HEK293T (cell line): Measurements from ENCODE around the gene IFIT1.

Experiments used
- CTCF ChIA-PET: fragments of 350-600 bp; formaldehyde crosslinking; extraction: SDS; loops from one replicate; lab custom pipeline; 2021; ENCODE audit warnings: antibody characterized with exemption, inconsistent platforms; lab: Yijun Ruan, JAX
- POLR2A ChIA-PET: fragments of 350-600 bp; formaldehyde crosslinking; extraction: SDS; loops from one replicate; lab custom pipeline; 2020; ENCODE audit warnings: antibody characterized with exemption, inconsistent platforms; lab: Yijun Ruan, JAX
- DNase-seq: peaks from one replicate; pipeline ENCODE4 v3.0.0; 2012; ENCODE audit warnings: mixed read lengths; ENCODE audit errors: extremely low spot score
- ARNT ChIP-seq: fragments of 450-650 bp; IDR thresholded peaks from 2 replicates; pipeline ENCODE4 v1.6.1; 2017; ENCODE audit warnings: mild to moderate bottlenecking
- BHLHE40 ChIP-seq: fragments of 450-650 bp; IDR thresholded peaks from 2 replicates; pipeline ENCODE4 v1.6.1; 2016; ENCODE audit warnings: mild to moderate bottlenecking, moderate library complexity, borderline replicate concordance
- CTBP1 ChIP-seq: fragments of 450-650 bp; IDR thresholded peaks from 2 replicates; pipeline ENCODE4 v1.6.1; 2016; ENCODE audit warnings: borderline replicate concordance
- ELF4 ChIP-seq: fragments of 450-650 bp; IDR thresholded peaks from 2 replicates; pipeline ENCODE4 v1.6.1; 2017; ENCODE audit warnings: antibody characterized with exemption
- FOXA1 ChIP-seq: fragments of 450-650 bp; IDR thresholded peaks from 2 replicates; pipeline ENCODE4 v1.6.1; 2016; ENCODE audit warnings: mild to moderate bottlenecking
- FOXK2 ChIP-seq: fragments of 450-650 bp; IDR thresholded peaks from 2 replicates; pipeline ENCODE4 v1.6.1; 2016; ENCODE audit warnings: mild to moderate bottlenecking
- FOXM1 ChIP-seq: fragments of 450-650 bp; IDR thresholded peaks from 2 replicates; pipeline ENCODE4 v1.6.1; 2017; ENCODE audit warnings: mild to moderate bottlenecking, borderline replicate concordance
- HDGF ChIP-seq: fragments of 450-650 bp; IDR thresholded peaks from 2 replicates; pipeline ENCODE4 v1.6.1; 2017; ENCODE audit warnings: antibody characterized with exemption, borderline replicate concordance
- L3MBTL2 ChIP-seq: fragments of 450-650 bp; conservative IDR thresholded peaks from 2 replicates; pipeline ENCODE4 v1.6.1; 2016; ENCODE audit warnings: mild to moderate bottlenecking
- LEF1 ChIP-seq: fragments of 450-650 bp; IDR thresholded peaks from 2 replicates; pipeline ENCODE4 v1.6.1; 2017; ENCODE audit warnings: mild to moderate bottlenecking, borderline replicate concordance
- NFRKB ChIP-seq: fragments of 450-650 bp; IDR thresholded peaks from 2 replicates; pipeline ENCODE4 v1.6.1; 2016; ENCODE audit warnings: mild to moderate bottlenecking, moderate library complexity
- PKNOX1 ChIP-seq: fragments of 450-650 bp; IDR thresholded peaks from 2 replicates; pipeline ENCODE4 v1.6.1; 2016
- SP1 ChIP-seq: fragments of 450-650 bp; IDR thresholded peaks from 2 replicates; pipeline ENCODE4 v1.6.1; 2017
- SUZ12 ChIP-seq: fragments of 450-650 bp; IDR thresholded peaks from 2 replicates; pipeline ENCODE4 v1.6.1; 2016; ENCODE audit warnings: mild to moderate bottlenecking
- TARDBP ChIP-seq: fragments of 450-650 bp; IDR thresholded peaks from 2 replicates; pipeline ENCODE4 v1.6.1; 2016
- ZNF384 ChIP-seq: fragments of 450-650 bp; IDR thresholded peaks from 2 replicates; pipeline ENCODE4 v1.6.1; 2016

Gene IFIT1

DNA sequence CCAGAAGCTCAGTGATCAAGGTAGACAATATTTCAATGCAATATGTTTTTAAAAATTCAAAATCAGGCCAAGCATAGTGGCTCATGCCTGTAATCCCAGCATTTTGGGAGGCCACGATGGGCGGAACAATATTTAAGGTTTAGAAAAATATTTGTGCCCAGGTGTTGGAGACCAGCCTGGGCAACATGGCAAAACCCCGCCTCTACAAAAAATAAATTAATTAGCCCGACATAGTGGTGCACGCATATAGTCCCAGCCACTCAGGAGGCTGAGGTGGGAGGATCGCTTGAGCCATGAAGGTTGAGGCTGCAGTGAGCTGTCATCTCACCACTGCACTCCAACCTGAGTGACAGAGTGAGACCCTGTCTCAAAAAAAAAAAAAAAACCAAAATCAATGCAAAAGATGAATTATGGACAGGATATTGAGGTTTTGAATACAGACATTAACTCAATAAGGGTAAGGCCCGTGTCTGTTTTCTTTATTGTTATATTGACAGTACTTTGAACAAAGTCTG, 21.0 kb downstream of the IFIT1 start:
- TF ChIP-seq ARNT = no peak
- no peak for TF ChIP-seq BHLHE40
- TF ChIP-seq LEF1 = no peak
- TF ChIP-seq FOXA1 = no peak
- no peak for TF ChIP-seq ZNF384
- TF ChIP-seq SUZ12 = no peak
- no peak for TF ChIP-seq NFRKB
- no peak for DNase-seq
- ChIA-PET CTCF (no interaction called here), POLR2A (interaction anchor here (1.0 to 2.0 kb wide), 4 partner anchors 11 to 231 kb away, joined by 3 to 8 read pairs (median 6); partner anchors contain the start of genes IFIT1 and LIPA)

DNA sequence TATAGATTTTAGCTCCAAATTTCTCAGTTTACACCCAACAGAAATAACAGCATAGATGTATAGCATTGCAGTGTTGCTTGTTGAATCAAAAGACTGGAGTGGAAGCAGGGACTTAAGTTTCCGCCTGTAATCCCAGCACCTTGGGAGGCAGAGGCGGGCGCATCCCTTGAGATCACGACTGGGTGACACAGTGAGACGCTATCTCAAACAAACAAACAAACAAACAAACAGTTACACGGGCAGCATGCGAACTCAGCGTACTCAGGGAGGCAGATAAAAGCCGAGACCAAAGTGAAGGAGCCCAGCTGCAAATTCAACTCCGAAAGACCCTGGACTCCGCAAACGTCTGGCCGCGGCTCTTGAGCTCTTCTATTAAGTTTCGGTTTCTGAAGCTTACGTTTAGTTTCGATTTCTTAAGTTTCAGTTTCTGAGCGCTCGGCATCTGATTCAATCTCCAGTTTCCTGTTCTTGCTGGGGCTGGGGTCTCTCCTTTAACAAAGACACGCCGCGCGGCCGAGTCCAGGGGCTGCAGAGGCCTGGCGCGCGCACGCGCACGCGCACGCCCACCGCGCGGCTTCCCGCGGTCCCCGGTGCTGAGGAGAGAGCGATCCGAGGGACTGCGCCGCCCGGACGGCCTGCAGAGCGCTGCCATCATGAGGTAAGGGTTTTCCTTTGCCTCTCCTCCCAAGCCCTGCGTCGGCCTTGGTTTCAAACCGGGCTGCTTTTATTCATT, 21.9 kb downstream of the IFIT1 start, which contains the start of gene IFIT5:
Gene IFIT5 (plus strand): TSS at position 423 of the 733 bp plus-strand sequence. CDS start 231 bp downstream, at position 654.
- DNase-seq = peak; percentile 75
- TF ChIP-seq FOXK2 (no peak), LEF1 (no peak), BHLHE40 (no peak), FOXA1 (no peak), PKNOX1 (no peak), CTBP1 (no peak; the same call in 1 of the 2 replicates), NFRKB (no peak), ARNT (no peak), SP1 (no peak), ELF4 (no peak), SUZ12 (no peak), ZNF384 (no peak), L3MBTL2 (no peak; the same call in 1 of the 2 replicates), FOXM1 (no peak), TARDBP (no peak), HDGF (no peak)
- CTCF ChIA-PET = no interaction called here
- POLR2A ChIA-PET = interaction anchor here (1.0 to 2.0 kb wide), 4 partner anchors 12 to 230 kb away, joined by 3 to 8 read pairs (median 6); partner anchors contain the start of genes IFIT1 and LIPA

GRCh38 chr10:89414879-89415821, 22.7 kb downstream of the IFIT1 start:
- DNase-seq = peak; percentile 43
- ChIA-PET CTCF (no interaction called here), POLR2A (interaction anchor here (1.3 to 2.0 kb wide), 4 partner anchors 23 to 229 kb away, joined by 3 to 8 read pairs (median 6); partner anchors contain the start of genes IFIT1 and LIPA)
- TF ChIP-seq BHLHE40 (no peak), SUZ12 (no peak), FOXK2 (no peak), L3MBTL2 (peak; percentile 52), LEF1 (no peak), SP1 (no peak), ELF4 (no peak)

GRCh38 chr10:89416465-89416864, 24.0 kb downstream of the IFIT1 start:
- POLR2A ChIA-PET = no interaction called here
- TF ChIP-seq BHLHE40 (no peak), FOXA1 (no peak), SUZ12 (no peak), ARNT (no peak), TARDBP (no peak), L3MBTL2 (no peak), HDGF (no peak), FOXK2 (no peak)
- DNase-seq = no peak
- CTCF ChIA-PET = no interaction called here

GRCh38 chr10:89419548-89419947, 27.1 kb downstream of the IFIT1 start:
- TF ChIP-seq BHLHE40 = no peak
- no peak for TF ChIP-seq ZNF384
- no peak for TF ChIP-seq PKNOX1
- no peak for TF ChIP-seq CTBP1
- TF ChIP-seq SP1 = no peak
- TF ChIP-seq NFRKB = no peak
- no peak for TF ChIP-seq FOXA1
- TF ChIP-seq HDGF = no peak
- ChIA-PET CTCF (interaction anchor here (1.0 to 1.3 kb wide), 2 partner anchors 117 to 202 kb away, joined by 4 read pairs; partner anchors contain the start of gene IFIT2), POLR2A (no interaction called here)
- peak; percentile 20 for DNase-seq

GRCh38 chr10:89421018-89421476, 28.6 kb downstream of the IFIT1 start:
- no peak for DNase-seq
- ChIA-PET CTCF (no interaction called here), POLR2A (no interaction called here)
- TF ChIP-seq TARDBP (no peak), L3MBTL2 (no peak), LEF1 (no peak)
